SK-MEL-5 (cell line): ENCODE results near the gene NOS1AP. TPM values are rescaled to one million over a fixed set of nuclear protein-coding genes. Genes with fewer than 3 reads are reported as not detected.
"Not testable (repeated sequence)": the region's sequence is repeated elsewhere in the genome, so short reads cannot be mapped to it uniquely, and the experiment has no call there.

Experiments used
- DNase-seq: peaks from one replicate; pipeline ENCODE4 v3.0.0-alpha.2; 2016; ENCODE audit warnings: low read depth, low spot score
- in situ Hi-C: cut with HindIII; loops from 2 replicates; pipeline ENCODE4 v1.10.0; 2016; ENCODE audit warnings: low sequenced_read_pairs, high pct_unique_total_duplicates, low pct_unique_long_range_greater_than_20kb
- total RNA-seq: library from RNA; depleted of rRNA; stranded (reverse); fragments of >200 nt; shearing (Covaris generic); gene quantifications from 2 replicates; pipeline ENCODE4 v1.2.3, GENCODE V29; 2014

The NOS1AP gene
- total RNA-seq, 1 experiment from 2014 or later, result 0.29 TPM

GRCh38 chr1:162046921-162047320, 22.6 kb upstream of the NOS1AP start:
- in situ Hi-C loops, result loop anchor here (10.0 kb wide), 1 partner anchor 188 kb away; no protein-coding TSS in a partner anchor
- DNase-seq, result no peak

GRCh38 chr1:162053949-162054348, 15.5 kb upstream of the NOS1AP start:
- in situ Hi-C loops, DNase-seq: not testable (repeated sequence)

- no peak for DNase-seq
These were observed 14.4 kb upstream of the NOS1AP start for GRCh38 chr1:162055062-162055461.

GRCh38 chr1:162056043-162056442, 13.4 kb upstream of the NOS1AP start:
- in situ Hi-C loops, result no loop called here
- DNase-seq, result peak; percentile 85

More at GRCh38 chr1:162055062-162055461, 14.4 kb upstream of the NOS1AP start:
- in situ Hi-C loops, result no loop called here

GRCh38 chr1:162056579-162056978, 12.9 kb upstream of the NOS1AP start:
- in situ Hi-C loops, result no loop called here
- DNase-seq, result no peak

- in situ Hi-C loops, result no loop called here
- no peak for DNase-seq
These were observed 9.8 kb upstream of the NOS1AP start for GRCh38 chr1:162059721-162060120.

GRCh38 chr1:162060314-162060713, 9.2 kb upstream of the NOS1AP start:
- in situ Hi-C loops, result no loop called here
- no peak for DNase-seq

GRCh38 chr1:162062542-162063015, 6.9 kb upstream of the NOS1AP start:
- in situ Hi-C loops, result no loop called here
- DNase-seq, result no peak

- in situ Hi-C loops, result no loop called here
- DNase-seq, result no peak
These were observed 4.5 kb upstream of the NOS1AP start for GRCh38 chr1:162065016-162065415.

GRCh38 chr1:162066836-162067235, 2.7 kb upstream of the NOS1AP start:
- in situ Hi-C loops, DNase-seq: not testable (repeated sequence)

- in situ Hi-C loops, result no loop called here
- no peak for DNase-seq
These were observed 2.0 kb upstream of the NOS1AP start for GRCh38 chr1:162067466-162067865.

- no peak for DNase-seq
- in situ Hi-C loops, result no loop called here
These were observed 1.2 kb upstream of the NOS1AP start for GRCh38 chr1:162068301-162068700.

- in situ Hi-C loops, result no loop called here
- no peak for DNase-seq
These were observed 730 bp downstream of the NOS1AP start for GRCh38 chr1:162070094-162070748.

- no peak for DNase-seq
- in situ Hi-C loops, result no loop called here
These were observed 1.3 kb downstream of the NOS1AP start for GRCh38 chr1:162070825-162071224.

GRCh38 chr1:162072740-162073139, 3.2 kb downstream of the NOS1AP start:
- no peak for DNase-seq
- in situ Hi-C loops, result no loop called here

GRCh38 chr1:162074276-162075005, 5.0 kb downstream of the NOS1AP start:
- in situ Hi-C loops, result no loop called here
- DNase-seq, result peak; percentile 21

- in situ Hi-C loops, result no loop called here
These were observed 6.4 kb downstream of the NOS1AP start for GRCh38 chr1:162075862-162076261.

GRCh38 chr1:162077648-162078299, 8.3 kb downstream of the NOS1AP start:
- in situ Hi-C loops, result no loop called here
- DNase-seq, result no peak

More at GRCh38 chr1:162075862-162076261, 6.4 kb downstream of the NOS1AP start:
- DNase-seq, result no peak
